SK-N-SH treated with all-trans-retinoic acid at 6 μM for 48 hours (cell line): Measurements from ENCODE around the gene ENGASE.
A peak's percentile ranks its signal among the peaks of the same experiment; 100 is the strongest.

Source experiments
- ATAC-seq: fragments of 200-7000 bp; cut with Tn5 transposase; 3 replicates; pipeline ENCODE4 v1.9.1; 2020; ENCODE audit warnings: mild to moderate bottlenecking, moderate library complexity
- ARNTL ChIP-seq: fragments of 450-650 bp; formaldehyde crosslinking; IDR thresholded peaks from 2 replicates; pipeline ENCODE4 v1.5.0; 2020; ENCODE audit warnings: low read depth, mild to moderate bottlenecking, moderate library complexity, borderline replicate concordance
- BACH2 ChIP-seq: fragments of 250-450 bp; sonication (Bioruptor Pico); IDR thresholded peaks from 2 replicates; pipeline ENCODE4 v1.9.0; 2021; ENCODE audit warnings: mild to moderate bottlenecking, borderline replicate concordance
- CSDC2 ChIP-seq: fragments of 250-450 bp; sonication (Bioruptor Pico); IDR thresholded peaks from 2 replicates; pipeline ENCODE4 v1.5.0; 2020; ENCODE audit warnings: mild to moderate bottlenecking, moderate library complexity
- GLIS3 ChIP-seq: fragments of 250-450 bp; sonication (Bioruptor Pico); IDR thresholded peaks from 2 replicates; pipeline ENCODE4 v1.5.0; 2020; ENCODE audit warnings: mild to moderate bottlenecking, moderate library complexity
- ISL1 ChIP-seq: fragments of 250-450 bp; sonication (Bioruptor Pico); IDR thresholded peaks from 2 replicates; pipeline ENCODE4 v2.1.2; 2022; ENCODE audit warnings: mild to moderate bottlenecking, moderate library complexity
- OSR1 ChIP-seq: fragments of 250-450 bp; sonication (Bioruptor Pico); IDR thresholded peaks from 2 replicates; pipeline ENCODE4 v1.8.0; 2022; ENCODE audit warnings: moderate library complexity, mild to moderate bottlenecking, inconsistent platforms
- PPARA ChIP-seq: fragments of 250-450 bp; sonication (Bioruptor Pico); IDR thresholded peaks from 2 replicates; pipeline ENCODE4 v1.5.0; 2020; ENCODE audit warnings: mild to moderate bottlenecking, borderline replicate concordance
- RARB ChIP-seq: fragments of 250-450 bp; sonication (Bioruptor Pico); IDR thresholded peaks from 2 replicates; pipeline ENCODE4 v1.8.0; 2021; ENCODE audit warnings: mild to moderate bottlenecking, moderate library complexity
- SNAI2 ChIP-seq: fragments of 250-450 bp; sonication (Bioruptor Pico); IDR thresholded peaks from 2 replicates; pipeline ENCODE4 v1.5.0; 2020; ENCODE audit warnings: mild to moderate bottlenecking, moderate library complexity
- TCF4 ChIP-seq: fragments of 250-450 bp; sonication (Bioruptor Pico); IDR thresholded peaks from 2 replicates; pipeline ENCODE4 v1.8.0; 2021; ENCODE audit warnings: mild to moderate bottlenecking, moderate library complexity, borderline replicate concordance
- TOX ChIP-seq: fragments of 250-450 bp; sonication (Bioruptor Pico); IDR thresholded peaks from 2 replicates; pipeline ENCODE4 v1.8.0; 2021; ENCODE audit warnings: mild to moderate bottlenecking, moderate library complexity, borderline replicate concordance
- ZC3H10 ChIP-seq: fragments of 250-450 bp; sonication (Bioruptor Pico); IDR thresholded peaks from 2 replicates; pipeline ENCODE4 v1.5.1; 2021; ENCODE audit warnings: mild to moderate bottlenecking, moderate library complexity
- ZFP30 ChIP-seq: fragments of 450-650 bp; formaldehyde crosslinking; IDR thresholded peaks from 2 replicates; pipeline ENCODE4 v1.5.0; 2022; ENCODE audit warnings: mild to moderate bottlenecking, moderate library complexity
- ZNF565 ChIP-seq: fragments of 450-650 bp; formaldehyde crosslinking; conservative IDR thresholded peaks from 2 replicates; pipeline ENCODE4 v1.5.0; 2020; ENCODE audit warnings: low read depth, mild to moderate bottlenecking, moderate library complexity
- ZNF8 ChIP-seq: fragments of 450-650 bp; formaldehyde crosslinking; IDR thresholded peaks from 2 replicates; pipeline ENCODE4 v1.5.0; 2020; ENCODE audit warnings: mild to moderate bottlenecking, moderate library complexity
- TF ChIP-seq, protein P1 (sequence below): fragments of 250-450 bp; sonication (Bioruptor Pico); IDR thresholded peaks from 2 replicates; pipeline ENCODE4 v1.5.1; 2021; ENCODE audit warnings: mild to moderate bottlenecking, moderate library complexity
- TF ChIP-seq, protein P2 (sequence below): fragments of 250-450 bp; sonication (Bioruptor Pico); IDR thresholded peaks from 2 replicates; pipeline ENCODE4 v1.5.0; 2020; ENCODE audit warnings: mild to moderate bottlenecking, moderate library complexity
- TF ChIP-seq, protein P3 (sequence below): fragments of 250-450 bp; sonication (Bioruptor Pico); IDR thresholded peaks from 2 replicates; pipeline ENCODE4 v1.8.0; 2020; ENCODE audit warnings: mild to moderate bottlenecking, moderate library complexity, borderline replicate concordance
- TF ChIP-seq, protein P4 (sequence below): fragments of 250-450 bp; sonication (Bioruptor Pico); IDR thresholded peaks from 2 replicates; pipeline ENCODE4 v1.5.1; 2020; ENCODE audit warnings: low read depth, mild to moderate bottlenecking, moderate library complexity
- TF ChIP-seq, protein P5 (sequence below): fragments of 250-450 bp; sonication (Bioruptor Pico); IDR thresholded peaks from 2 replicates; pipeline ENCODE4 v1.8.0; 2021; ENCODE audit warnings: low read depth, mild to moderate bottlenecking, moderate library complexity, borderline replicate concordance

The ENGASE gene

DNA sequence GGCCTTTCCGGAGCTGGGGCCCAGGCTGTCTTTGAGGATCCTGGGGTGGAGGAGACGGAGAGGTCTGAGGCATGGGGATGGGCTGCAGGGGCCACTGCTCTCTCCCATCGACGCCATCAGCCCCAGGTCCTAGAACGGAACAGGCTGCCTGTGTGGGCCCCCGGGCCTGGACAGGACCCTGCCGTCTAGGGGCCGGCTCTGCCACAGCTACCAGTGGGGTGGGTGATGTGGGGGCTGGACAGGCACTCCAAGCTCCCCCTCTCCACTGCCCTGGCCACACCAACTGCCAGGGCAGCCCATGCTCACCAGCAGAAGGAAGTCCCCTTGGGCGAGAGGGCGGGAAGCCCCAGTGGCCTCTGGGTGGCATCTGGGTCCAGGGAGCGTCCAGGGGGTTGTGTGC lies 37.8 kb downstream of the ENGASE start:
- ATAC-seq = no peak
- TF ChIP-seq PPARA (CRISPR knock-in tag) (no peak), ZFP30 (CRISPR knock-in tag) (no peak), ZC3H10 (CRISPR knock-in tag) (no peak), ARNTL (CRISPR knock-in tag) (no peak), TOX (CRISPR knock-in tag) (no peak)
- TF ChIP-seq, protein P1, sequence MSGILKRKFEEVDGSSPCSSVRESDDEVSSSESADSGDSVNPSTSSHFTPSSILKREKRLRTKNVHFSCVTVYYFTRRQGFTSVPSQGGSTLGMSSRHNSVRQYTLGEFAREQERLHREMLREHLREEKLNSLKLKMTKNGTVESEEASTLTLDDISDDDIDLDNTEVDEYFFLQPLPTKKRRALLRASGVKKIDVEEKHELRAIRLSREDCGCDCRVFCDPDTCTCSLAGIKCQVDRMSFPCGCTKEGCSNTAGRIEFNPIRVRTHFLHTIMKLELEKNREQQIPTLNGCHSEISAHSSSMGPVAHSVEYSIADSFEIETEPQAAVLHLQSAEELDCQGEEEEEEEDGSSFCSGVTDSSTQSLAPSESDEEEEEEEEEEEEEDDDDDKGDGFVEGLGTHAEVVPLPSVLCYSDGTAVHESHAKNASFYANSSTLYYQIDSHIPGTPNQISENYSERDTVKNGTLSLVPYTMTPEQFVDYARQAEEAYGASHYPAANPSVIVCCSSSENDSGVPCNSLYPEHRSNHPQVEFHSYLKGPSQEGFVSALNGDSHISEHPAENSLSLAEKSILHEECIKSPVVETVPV (CRISPR knock-in tag) = no peak
- TF ChIP-seq, protein P2, sequence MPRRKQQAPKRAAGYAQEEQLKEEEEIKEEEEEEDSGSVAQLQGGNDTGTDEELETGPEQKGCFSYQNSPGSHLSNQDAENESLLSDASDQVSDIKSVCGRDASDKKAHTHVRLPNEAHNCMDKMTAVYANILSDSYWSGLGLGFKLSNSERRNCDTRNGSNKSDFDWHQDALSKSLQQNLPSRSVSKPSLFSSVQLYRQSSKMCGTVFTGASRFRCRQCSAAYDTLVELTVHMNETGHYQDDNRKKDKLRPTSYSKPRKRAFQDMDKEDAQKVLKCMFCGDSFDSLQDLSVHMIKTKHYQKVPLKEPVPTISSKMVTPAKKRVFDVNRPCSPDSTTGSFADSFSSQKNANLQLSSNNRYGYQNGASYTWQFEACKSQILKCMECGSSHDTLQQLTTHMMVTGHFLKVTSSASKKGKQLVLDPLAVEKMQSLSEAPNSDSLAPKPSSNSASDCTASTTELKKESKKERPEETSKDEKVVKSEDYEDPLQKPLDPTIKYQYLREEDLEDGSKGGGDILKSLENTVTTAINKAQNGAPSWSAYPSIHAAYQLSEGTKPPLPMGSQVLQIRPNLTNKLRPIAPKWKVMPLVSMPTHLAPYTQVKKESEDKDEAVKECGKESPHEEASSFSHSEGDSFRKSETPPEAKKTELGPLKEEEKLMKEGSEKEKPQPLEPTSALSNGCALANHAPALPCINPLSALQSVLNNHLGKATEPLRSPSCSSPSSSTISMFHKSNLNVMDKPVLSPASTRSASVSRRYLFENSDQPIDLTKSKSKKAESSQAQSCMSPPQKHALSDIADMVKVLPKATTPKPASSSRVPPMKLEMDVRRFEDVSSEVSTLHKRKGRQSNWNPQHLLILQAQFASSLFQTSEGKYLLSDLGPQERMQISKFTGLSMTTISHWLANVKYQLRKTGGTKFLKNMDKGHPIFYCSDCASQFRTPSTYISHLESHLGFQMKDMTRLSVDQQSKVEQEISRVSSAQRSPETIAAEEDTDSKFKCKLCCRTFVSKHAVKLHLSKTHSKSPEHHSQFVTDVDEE (CRISPR knock-in tag) = no peak
- TF ChIP-seq, protein P3, sequence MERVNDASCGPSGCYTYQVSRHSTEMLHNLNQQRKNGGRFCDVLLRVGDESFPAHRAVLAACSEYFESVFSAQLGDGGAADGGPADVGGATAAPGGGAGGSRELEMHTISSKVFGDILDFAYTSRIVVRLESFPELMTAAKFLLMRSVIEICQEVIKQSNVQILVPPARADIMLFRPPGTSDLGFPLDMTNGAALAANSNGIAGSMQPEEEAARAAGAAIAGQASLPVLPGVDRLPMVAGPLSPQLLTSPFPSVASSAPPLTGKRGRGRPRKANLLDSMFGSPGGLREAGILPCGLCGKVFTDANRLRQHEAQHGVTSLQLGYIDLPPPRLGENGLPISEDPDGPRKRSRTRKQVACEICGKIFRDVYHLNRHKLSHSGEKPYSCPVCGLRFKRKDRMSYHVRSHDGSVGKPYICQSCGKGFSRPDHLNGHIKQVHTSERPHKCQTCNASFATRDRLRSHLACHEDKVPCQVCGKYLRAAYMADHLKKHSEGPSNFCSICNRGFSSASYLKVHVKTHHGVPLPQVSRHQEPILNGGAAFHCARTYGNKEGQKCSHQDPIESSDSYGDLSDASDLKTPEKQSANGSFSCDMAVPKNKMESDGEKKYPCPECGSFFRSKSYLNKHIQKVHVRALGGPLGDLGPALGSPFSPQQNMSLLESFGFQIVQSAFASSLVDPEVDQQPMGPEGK = no peak
- TF ChIP-seq, protein P4, sequence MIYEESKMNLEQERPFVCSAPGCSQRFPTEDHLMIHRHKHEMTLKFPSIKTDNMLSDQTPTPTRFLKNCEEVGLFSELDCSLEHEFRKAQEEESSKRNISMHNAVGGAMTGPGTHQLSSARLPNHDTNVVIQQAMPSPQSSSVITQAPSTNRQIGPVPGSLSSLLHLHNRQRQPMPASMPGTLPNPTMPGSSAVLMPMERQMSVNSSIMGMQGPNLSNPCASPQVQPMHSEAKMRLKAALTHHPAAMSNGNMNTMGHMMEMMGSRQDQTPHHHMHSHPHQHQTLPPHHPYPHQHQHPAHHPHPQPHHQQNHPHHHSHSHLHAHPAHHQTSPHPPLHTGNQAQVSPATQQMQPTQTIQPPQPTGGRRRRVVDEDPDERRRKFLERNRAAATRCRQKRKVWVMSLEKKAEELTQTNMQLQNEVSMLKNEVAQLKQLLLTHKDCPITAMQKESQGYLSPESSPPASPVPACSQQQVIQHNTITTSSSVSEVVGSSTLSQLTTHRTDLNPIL (CRISPR knock-in tag) = no peak

DNA sequence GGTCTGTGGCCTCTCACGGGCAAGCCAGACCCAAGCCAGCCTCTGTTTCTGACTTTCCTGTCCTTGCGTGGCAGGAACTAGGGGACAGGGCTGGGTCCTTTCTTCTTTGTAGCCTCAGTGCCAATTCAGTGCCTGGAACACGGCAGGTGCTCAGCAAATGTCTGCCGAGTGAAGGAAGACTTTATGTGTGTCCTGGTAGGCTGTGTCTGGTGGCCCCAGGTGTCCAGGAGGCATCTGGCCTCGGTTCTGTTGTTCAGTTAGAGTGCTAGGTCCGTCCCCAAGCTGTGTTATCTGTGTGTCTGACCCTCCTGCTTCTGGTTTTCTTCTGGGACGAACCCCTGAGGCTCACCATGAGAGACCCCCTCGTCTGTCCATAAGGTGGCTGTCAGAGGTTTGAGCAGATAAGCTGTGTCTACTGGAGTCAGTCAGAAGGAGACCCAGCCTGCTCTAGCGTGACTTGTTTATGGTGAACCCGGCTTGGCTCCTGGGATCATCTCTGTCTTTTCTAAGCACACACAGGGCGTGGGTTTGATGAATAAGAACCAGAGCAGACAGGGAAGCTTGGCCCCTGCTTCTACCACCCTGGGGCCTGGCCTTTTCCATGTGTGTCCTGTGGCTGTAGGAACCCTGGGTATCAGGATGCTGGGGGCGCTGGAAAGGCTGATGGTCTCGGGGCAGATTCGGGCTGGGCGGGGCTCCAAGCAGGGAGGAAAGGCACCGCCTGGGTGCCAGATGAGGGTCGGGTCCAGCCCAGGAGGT lies 39.3 kb downstream of the ENGASE start:
- TF ChIP-seq, protein P4 (CRISPR knock-in tag) = no peak
- TF ChIP-seq RARB (CRISPR knock-in tag) (no peak), ZNF8 (CRISPR knock-in tag) (no peak), ARNTL (CRISPR knock-in tag) (no peak), TCF4 (CRISPR knock-in tag) (no peak), ZNF565 (no peak), ISL1 (CRISPR knock-in tag) (no peak), SNAI2 (CRISPR knock-in tag) (no peak), ZC3H10 (CRISPR knock-in tag) (no peak), PPARA (CRISPR knock-in tag) (no peak), CSDC2 (CRISPR knock-in tag) (no peak), BACH2 (no peak), GLIS3 (no peak), OSR1 (CRISPR knock-in tag) (no peak)
- TF ChIP-seq, protein P2 (CRISPR knock-in tag) = no peak
- TF ChIP-seq, protein P1 (CRISPR knock-in tag) = no peak
- TF ChIP-seq, protein P5, sequence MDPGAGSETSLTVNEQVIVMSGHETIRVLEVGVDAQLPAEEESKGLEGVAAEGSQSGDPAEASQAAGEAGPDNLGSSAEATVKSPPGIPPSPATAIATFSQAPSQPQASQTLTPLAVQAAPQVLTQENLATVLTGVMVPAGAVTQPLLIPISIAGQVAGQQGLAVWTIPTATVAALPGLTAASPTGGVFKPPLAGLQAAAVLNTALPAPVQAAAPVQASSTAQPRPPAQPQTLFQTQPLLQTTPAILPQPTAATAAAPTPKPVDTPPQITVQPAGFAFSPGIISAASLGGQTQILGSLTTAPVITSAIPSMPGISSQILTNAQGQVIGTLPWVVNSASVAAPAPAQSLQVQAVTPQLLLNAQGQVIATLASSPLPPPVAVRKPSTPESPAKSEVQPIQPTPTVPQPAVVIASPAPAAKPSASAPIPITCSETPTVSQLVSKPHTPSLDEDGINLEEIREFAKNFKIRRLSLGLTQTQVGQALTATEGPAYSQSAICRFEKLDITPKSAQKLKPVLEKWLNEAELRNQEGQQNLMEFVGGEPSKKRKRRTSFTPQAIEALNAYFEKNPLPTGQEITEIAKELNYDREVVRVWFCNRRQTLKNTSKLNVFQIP (CRISPR knock-in tag) = no peak
- peak; percentile 41 for ATAC-seq
